HG02852 (cell line): ENCODE data around the gene TMUB2.

Experiments used
- ATAC-seq: cut with Tn5 transposase; IDR thresholded peaks from one replicate; pipeline ENCODE4 v1.9.1; 2021; ENCODE audit warnings: mild to moderate bottlenecking, moderate library complexity; ENCODE audit not compliant: unreplicated experiment

TMUB2 gene

GRCh38 chr17:44202756-44203155, 16.0 kb downstream of the TMUB2 start:
- no peak for ATAC-seq

- no peak for ATAC-seq
These were observed 17.1 kb downstream of the TMUB2 start for GRCh38 chr17:44203731-44204440.

GRCh38 chr17:44204441-44204882, 17.7 kb downstream of the TMUB2 start:
- ATAC-seq: no peak

- no peak for ATAC-seq
These were observed 19.4 kb downstream of the TMUB2 start for GRCh38 chr17:44205962-44206824.

- ATAC-seq: no peak
These were observed 20.0 kb downstream of the TMUB2 start for GRCh38 chr17:44206825-44207155.

- no peak for ATAC-seq
These were observed 20.5 kb downstream of the TMUB2 start for GRCh38 chr17:44207319-44207718.

GRCh38 chr17:44207743-44208142, 21.0 kb downstream of the TMUB2 start:
- no peak for ATAC-seq

GRCh38 chr17:44209786-44210341, 23.1 kb downstream of the TMUB2 start:
- no peak for ATAC-seq

GRCh38 chr17:44210342-44211192, 23.8 kb downstream of the TMUB2 start:
- peak; percentile 81 for ATAC-seq

GRCh38 chr17:44211281-44212265, 24.8 kb downstream of the TMUB2 start:
- ATAC-seq: no peak

GRCh38 chr17:44212507-44213402, 26.0 kb downstream of the TMUB2 start:
- no peak for ATAC-seq

GRCh38 chr17:44213403-44214229, 26.8 kb downstream of the TMUB2 start:
- ATAC-seq: no peak

GRCh38 chr17:44214230-44214494, 27.4 kb downstream of the TMUB2 start:
- no peak for ATAC-seq

- no peak for ATAC-seq
These were observed 28.1 kb downstream of the TMUB2 start for GRCh38 chr17:44214896-44215295.

- no peak for ATAC-seq
These were observed 29.4 kb downstream of the TMUB2 start for GRCh38 chr17:44216173-44216572.

- ATAC-seq: no peak
These were observed 29.9 kb downstream of the TMUB2 start for GRCh38 chr17:44216694-44217093.

- ATAC-seq: no peak
These were observed 31.1 kb downstream of the TMUB2 start for GRCh38 chr17:44217738-44218343.
